GM10248 (cell line): ENCODE results near the gene GLIS1.

Experiments
- CTCF ChIA-PET: fragments of 300-600 bp; sonication (Branson Sonifier 250); formaldehyde crosslinking; extraction: SDS; loops from one replicate; lab custom pipeline; 2021; ENCODE audit warnings: antibody characterized with exemption; lab: Yijun Ruan, JAX
- POLR2A ChIA-PET: fragments of 350-650 bp; sonication (Branson Sonifier 250); formaldehyde crosslinking; extraction: SDS; loops from one replicate; lab custom pipeline; 2020; ENCODE audit warnings: antibody characterized with exemption; lab: Yijun Ruan, JAX
- DNase-seq: peaks from one replicate; pipeline ENCODE4 v3.0.0; 2012; ENCODE audit errors: extremely low spot score
- TF ChIP-seq, protein P1 (sequence below): IDR thresholded peaks from 2 replicates; pipeline ENCODE4 v1.5.1; 2012; ENCODE audit warnings: mild to moderate bottlenecking, low read depth; ENCODE audit errors: extremely low read depth, missing control alignments, control extremely low read depth

GLIS1 gene

DNA sequence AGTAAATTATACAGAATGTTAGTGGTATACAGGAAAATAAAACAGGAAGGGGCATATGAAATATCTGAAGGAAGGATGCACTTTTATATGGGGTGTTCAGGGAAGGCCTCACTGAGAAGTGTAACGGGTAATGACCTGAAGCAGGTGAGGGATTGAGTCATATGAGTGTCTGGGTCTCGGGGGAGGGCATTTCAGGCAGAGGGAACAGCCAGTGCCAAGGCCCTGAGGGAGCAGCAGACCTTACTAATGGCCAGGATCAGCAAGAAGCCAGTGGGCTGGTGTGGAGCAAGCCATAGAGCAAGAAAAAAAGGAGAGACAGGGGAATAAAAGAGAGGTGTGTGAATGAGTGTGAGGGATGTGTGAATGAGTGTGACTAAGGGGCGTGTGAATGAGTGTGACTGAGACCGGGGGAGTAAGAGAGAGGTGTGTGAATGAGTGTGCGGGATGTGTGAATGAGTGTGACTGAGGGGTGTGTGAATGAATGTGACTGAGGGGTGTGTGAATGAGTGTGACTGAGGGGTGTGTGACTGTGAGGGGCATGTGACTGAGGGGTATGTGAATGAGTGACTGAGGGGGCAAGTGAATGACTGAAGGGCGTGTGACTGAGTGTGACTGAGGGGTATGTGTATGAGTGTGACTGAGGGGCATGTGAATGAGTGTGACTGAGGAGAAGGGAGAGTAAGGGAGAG is 107.2 kb downstream of the GLIS1 start:
- ChIA-PET CTCF (no interaction called here), POLR2A (no interaction called here)
- DNase-seq, result no peak
- TF ChIP-seq, protein P1, sequence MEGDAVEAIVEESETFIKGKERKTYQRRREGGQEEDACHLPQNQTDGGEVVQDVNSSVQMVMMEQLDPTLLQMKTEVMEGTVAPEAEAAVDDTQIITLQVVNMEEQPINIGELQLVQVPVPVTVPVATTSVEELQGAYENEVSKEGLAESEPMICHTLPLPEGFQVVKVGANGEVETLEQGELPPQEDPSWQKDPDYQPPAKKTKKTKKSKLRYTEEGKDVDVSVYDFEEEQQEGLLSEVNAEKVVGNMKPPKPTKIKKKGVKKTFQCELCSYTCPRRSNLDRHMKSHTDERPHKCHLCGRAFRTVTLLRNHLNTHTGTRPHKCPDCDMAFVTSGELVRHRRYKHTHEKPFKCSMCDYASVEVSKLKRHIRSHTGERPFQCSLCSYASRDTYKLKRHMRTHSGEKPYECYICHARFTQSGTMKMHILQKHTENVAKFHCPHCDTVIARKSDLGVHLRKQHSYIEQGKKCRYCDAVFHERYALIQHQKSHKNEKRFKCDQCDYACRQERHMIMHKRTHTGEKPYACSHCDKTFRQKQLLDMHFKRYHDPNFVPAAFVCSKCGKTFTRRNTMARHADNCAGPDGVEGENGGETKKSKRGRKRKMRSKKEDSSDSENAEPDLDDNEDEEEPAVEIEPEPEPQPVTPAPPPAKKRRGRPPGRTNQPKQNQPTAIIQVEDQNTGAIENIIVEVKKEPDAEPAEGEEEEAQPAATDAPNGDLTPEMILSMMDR, result no peak

DNA sequence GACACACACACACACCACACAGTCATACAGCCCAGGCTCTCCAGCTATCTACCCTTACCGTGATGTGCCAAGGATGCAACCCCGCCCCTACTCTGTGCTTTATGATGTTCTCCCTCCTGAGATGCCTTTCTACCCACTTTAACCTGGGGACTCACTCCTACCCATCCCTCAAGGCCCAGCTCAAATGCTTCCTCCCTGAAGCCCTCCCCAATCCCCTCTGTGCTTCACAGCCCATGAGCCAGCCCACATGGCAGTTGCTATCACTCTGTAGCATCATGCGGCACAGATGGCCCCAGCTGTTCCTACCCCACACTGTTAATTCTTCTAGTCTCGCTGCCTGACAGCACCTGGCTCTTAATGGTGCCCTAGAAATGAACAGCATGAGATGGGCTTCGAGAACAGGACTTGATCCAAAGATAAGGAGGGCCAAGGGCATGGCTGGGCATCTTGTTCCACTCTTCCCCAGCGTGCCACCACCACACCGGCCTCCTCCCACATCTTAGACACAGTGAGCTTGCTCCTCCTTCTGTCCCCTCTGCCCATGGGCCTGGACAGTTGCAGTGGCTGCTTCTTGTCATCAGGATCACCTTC is 109.8 kb downstream of the GLIS1 start:
- TF ChIP-seq, protein P1, result no peak

DNA sequence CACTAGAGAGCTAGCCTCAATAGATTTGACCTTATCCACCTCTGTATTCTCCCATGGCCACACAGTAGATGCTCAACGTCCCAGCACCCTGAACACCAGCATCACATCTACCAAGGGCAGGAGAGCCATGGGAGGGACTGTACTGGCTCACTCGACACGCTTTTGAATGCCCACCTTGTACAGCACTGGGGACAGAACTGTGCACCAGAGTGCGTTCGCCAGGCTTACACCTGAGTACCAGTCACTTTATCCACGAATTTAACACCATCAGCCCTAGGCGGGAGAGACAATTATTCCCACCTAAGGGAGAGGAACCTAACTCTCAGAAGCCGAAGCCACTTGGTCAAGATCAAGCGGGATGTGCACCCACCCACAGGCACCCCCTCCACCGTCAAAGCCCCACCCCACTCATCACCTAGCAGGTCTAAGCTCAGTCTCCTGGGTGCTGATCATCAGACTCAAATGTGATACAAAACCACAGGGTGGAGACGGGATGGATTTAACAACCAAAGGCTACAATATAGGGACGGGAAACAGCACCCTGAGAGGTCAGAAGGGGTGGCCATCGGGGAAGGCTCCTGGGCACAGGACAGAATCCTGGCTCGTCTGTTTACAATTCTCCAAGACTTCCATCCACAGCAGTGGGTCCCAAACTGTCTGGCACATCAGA is 110.5 kb downstream of the GLIS1 start:
- ChIA-PET POLR2A (no interaction called here), CTCF (no interaction called here)
- DNase-seq, result no peak
- TF ChIP-seq, protein P1, result no peak

More for the DNA sequence above, 109.8 kb downstream of the GLIS1 start:
- ChIA-PET POLR2A (no interaction called here), CTCF (no interaction called here)
- DNase-seq, result no peak

DNA sequence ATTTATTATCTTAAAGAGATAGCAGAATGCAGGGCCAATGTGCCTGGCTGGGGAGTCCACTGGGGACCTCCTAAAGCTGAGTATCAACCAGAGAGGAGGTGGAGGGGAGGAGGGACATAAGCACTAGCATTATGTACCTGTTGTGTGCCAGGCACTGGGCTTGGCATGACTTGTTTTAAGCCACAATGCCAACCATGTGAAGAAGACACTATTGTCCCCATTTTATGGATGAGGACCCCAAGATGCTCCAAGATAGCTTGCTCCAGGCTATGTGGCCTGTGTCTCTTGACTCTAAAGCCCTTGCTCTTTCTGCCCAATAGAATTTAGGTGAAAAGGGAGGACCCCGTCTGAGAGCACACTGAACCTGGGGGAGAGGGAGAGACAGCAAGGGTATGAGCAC is 111.3 kb downstream of the GLIS1 start:
- CTCF ChIA-PET, result interaction anchor here (1.1 kb wide), 2 partner anchors 14 to 15 kb away, joined by 3 read pairs; no protein-coding TSS in a partner anchor

DNA sequence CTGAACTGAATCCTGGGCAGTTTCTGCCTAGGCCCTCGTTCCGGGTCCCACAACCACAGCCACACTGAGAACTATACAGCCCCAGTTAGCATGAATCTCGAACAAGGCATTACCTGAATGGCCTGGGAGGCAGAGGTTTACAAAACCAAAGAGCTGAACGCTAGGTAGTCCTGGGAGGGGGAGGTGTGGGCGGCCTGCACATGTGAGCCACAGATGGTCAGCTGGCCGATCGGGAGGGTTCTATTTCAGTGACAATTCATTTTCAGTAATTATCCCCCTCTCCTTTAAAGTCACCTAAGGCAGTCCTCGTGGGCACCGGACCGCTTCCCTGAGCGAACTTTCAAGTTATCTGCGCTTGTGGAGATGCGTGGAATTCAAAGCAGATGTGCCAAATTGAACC is 111.9 kb downstream of the GLIS1 start:
- CTCF ChIA-PET, result interaction anchor here (1.1 kb wide), 2 partner anchors 14 to 16 kb away, joined by 3 read pairs; no protein-coding TSS in a partner anchor
- POLR2A ChIA-PET, result no interaction called here
- no peak for DNase-seq
- TF ChIP-seq, protein P1, result no peak

More for the DNA sequence above, 111.3 kb downstream of the GLIS1 start:
- POLR2A ChIA-PET, result no interaction called here
- DNase-seq, result no peak
- TF ChIP-seq, protein P1, result no peak

DNA sequence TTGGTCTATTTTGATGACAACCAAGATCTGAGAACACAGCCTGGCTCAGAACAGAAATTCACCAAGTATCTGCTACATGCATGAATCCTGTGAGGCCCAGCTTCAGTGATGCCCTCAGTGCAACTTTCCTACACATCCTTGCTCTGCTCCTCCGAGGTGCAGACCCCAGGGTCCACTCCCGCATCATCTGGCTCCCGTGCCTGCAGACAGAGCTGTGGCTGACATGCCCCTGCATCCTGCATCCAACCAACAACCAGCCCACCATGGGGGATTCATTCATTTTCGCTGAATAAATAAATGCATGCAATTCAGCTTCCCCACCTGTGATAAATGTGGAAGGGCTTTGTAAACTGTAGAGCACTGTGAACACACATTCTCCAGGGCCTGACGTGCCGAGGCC is 112.3 kb downstream of the GLIS1 start:
- ChIA-PET CTCF (interaction anchor here (1.1 kb wide), 2 partner anchors 13 to 16 kb away, joined by 3 read pairs; no protein-coding TSS in a partner anchor), POLR2A (no interaction called here)
- TF ChIP-seq, protein P1, result no peak
- DNase-seq, result no peak
